Raji (cell line): ENCODE data around the gene PRKCH.

Experiments
- POLR2A ChIP-seq: IDR thresholded peaks from 2 replicates; pipeline ENCODE4 v1.6.1; 2011; ENCODE audit warnings: low read depth, low read length, control low read depth; ENCODE audit not compliant: insufficient read depth

The PRKCH gene

GRCh38 chr14:61484826-61485584 is 163.6 kb downstream of the PRKCH start:
- no peak for TF ChIP-seq POLR2A

- no peak for TF ChIP-seq POLR2A
Measured at GRCh38 chr14:61485661-61486060, 164.3 kb downstream of the PRKCH start.

- TF ChIP-seq POLR2A, result no peak
Measured at GRCh38 chr14:61486930-61487495, 165.6 kb downstream of the PRKCH start.

- no peak for TF ChIP-seq POLR2A
Measured at GRCh38 chr14:61488417-61489401, 167.3 kb downstream of the PRKCH start.

GRCh38 chr14:61489512-61489911 is 168.1 kb downstream of the PRKCH start:
- no peak for TF ChIP-seq POLR2A

GRCh38 chr14:61489932-61490331 is 168.6 kb downstream of the PRKCH start:
- no peak for TF ChIP-seq POLR2A

- TF ChIP-seq POLR2A, result no peak
Measured at GRCh38 chr14:61491224-61491623, 169.8 kb downstream of the PRKCH start.

- no peak for TF ChIP-seq POLR2A
Measured at GRCh38 chr14:61491876-61492434, 170.6 kb downstream of the PRKCH start.

GRCh38 chr14:61492474-61492873 is 171.1 kb downstream of the PRKCH start:
- no peak for TF ChIP-seq POLR2A

GRCh38 chr14:61493239-61493638 is 171.9 kb downstream of the PRKCH start:
- no peak for TF ChIP-seq POLR2A

GRCh38 chr14:61494018-61494417 is 172.6 kb downstream of the PRKCH start:
- TF ChIP-seq POLR2A, result no peak

- no peak for TF ChIP-seq POLR2A
Measured at GRCh38 chr14:61495809-61496208, 174.4 kb downstream of the PRKCH start.

- TF ChIP-seq POLR2A, result no peak
Measured at GRCh38 chr14:61498303-61498702, 176.9 kb downstream of the PRKCH start.

GRCh38 chr14:61498811-61499210 is 177.4 kb downstream of the PRKCH start:
- no peak for TF ChIP-seq POLR2A

- TF ChIP-seq POLR2A, result no peak
Measured at GRCh38 chr14:61499991-61500390, 178.6 kb downstream of the PRKCH start.

GRCh38 chr14:61501714-61502458 is 180.5 kb downstream of the PRKCH start:
- TF ChIP-seq POLR2A, result peak; percentile 85
